NCI-H1105 treated with DMSO at 0.1 percent for 48 hours (cell line): ENCODE results near the gene C16orf95.
"Not testable (repeated sequence)": the region's sequence is repeated elsewhere in the genome, so short reads cannot be mapped to it uniquely, and the experiment has no call there.

Experiments
- DNase-seq: peaks from one replicate; lab custom pipeline; 2025; lab: John Stamatoyannopoulos, UW

C16orf95 gene

GRCh38 chr16:87286839-87287626, 30.2 kb downstream of the C16orf95 start:
- DNase-seq = no peak

GRCh38 chr16:87284183-87284582, 33.0 kb downstream of the C16orf95 start:
- no peak for DNase-seq

GRCh38 chr16:87279094-87279658, 38.0 kb downstream of the C16orf95 start:
- no peak for DNase-seq

DNA sequence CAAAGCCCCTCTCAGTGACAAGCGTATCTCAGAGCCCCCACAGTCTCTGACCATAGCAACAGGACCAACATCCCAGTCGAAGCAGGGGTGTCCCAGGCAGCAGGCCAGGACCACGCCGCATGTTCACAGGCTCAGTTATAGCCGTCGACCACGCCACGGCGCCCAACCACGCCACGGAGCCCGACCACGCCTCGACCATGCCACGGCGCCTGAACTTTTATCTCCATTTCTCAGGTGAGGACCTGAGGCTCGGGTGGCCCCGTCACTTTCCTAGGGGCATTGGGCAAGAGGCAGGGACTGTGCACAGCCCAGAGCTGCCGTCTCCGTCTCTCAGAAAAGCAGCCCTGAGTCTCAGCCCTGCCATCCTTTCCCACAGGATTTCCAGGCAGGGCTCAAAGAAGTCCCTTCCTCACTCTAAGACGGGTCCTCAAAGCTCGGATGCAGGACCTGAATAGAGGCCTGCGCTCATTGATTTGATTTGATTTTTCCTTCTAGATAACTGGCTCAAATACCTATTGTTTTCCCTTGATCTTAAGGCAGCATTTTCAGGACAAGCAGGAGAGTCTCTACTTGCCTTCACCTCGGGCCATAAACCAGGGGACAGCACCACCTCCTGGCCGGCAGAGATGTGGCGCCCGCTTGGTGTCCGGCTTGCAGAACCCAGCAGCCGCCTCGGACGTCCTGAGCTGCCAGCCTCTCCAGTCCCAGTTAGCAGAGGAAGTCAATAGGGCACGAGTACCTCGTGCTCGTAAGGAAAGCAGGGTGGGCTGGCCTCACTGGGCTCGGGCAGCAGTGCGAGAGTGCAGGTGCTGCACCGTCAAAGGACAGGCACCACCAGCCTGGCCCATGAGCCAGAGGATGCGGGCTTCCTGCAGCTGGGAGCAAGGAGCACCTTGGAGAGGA, 38.8 kb downstream of the C16orf95 start:
- DNase-seq = no peak

GRCh38 chr16:87276924-87277323, 40.3 kb downstream of the C16orf95 start:
- no peak for DNase-seq

DNA sequence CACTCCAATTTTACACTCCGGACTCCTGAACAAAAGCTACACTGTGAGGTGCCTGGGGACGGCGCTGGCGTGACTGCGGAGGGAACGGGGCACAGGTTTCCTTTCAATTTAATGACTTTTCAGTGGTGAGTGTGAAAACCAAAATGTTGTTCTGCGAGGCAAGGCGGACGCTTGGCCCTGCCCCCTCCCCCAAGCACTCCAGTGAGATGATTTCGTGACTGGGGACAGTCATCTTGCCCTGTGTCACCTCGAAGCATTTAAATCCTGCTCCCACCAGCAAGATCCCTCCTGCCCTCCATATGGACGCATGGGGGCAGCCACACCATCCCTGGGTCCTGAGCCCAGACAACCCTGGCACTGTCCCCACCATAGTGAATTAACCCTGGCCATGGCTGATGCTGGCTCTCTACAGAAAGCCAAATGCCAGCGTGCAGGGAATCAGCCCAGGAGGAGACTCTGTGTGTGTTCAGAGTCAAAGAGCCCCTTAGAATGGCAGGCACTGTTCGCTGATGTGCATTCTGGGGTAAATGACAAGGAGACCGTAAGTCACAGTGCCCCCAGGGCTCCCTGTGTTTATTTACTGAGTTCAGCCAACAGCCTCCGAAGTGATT, 41.0 kb downstream of the C16orf95 start:
- no peak for DNase-seq

DNA sequence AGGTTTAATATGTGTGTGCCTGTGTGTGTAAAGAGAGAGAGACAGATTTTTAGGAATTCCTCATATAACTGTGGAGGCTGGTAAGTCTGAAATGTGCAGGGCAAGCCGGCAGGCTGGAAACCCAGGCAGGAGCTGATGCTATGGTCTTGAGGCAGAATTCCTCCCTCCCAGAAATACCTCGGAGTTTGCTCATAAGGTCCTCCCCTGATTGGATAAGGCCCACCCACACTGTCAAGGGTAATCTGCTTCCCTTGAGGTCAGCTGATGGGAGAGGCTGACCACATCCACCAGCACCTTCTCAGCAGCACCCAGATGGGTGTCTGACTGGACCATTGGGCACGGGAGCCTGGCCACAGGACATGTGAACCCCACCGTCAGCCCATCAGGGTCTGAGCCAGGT, 42.4 kb downstream of the C16orf95 start:
- DNase-seq = no peak

DNA sequence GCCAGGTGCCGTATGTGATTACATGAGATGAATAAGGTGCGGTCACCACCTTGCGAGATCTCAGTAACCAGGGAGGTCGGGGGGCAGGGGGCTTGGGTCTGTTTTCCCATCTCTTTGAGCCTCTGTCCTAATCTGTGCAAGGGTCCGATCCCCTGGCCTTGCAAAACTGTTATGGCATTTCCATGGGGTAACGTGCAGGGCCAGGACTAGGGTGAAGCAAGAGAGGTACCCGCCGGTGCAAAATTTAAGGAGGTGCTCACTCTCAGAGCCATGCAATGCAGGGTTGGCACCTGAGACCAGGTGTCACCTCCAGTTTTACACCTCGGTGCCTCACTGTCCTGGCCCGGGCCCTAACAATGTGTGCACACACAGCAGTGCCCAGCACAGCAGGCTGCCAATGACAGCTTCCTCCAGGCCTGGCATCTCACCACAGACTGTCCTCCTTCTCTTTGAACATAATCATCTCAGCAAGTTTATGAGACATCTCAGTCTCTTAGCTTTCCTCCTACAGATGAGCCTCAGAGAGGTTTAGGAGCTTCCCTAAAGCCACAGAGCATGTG, 43.6 kb downstream of the C16orf95 start:
- no peak for DNase-seq

DNA sequence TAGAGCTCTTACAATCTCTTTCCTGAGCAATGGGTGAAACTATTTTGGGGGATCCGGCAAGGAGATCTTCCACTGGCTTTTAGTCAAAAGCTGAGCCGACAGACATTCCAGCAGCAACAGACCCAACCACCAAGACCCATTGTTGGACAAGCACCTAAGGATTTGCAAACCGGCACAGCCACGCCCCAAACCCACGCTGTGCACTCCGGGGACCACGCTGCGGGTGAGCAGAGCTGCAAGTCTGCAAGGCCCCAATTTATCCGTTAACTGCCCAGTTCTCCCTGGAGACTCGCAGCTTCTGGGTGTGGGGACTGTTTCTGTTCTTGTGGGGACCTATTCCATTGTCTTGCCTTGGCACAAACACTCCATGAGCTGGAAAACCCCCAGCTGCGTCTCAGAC, 45.9 kb downstream of the C16orf95 start:
- DNase-seq = no peak

DNA sequence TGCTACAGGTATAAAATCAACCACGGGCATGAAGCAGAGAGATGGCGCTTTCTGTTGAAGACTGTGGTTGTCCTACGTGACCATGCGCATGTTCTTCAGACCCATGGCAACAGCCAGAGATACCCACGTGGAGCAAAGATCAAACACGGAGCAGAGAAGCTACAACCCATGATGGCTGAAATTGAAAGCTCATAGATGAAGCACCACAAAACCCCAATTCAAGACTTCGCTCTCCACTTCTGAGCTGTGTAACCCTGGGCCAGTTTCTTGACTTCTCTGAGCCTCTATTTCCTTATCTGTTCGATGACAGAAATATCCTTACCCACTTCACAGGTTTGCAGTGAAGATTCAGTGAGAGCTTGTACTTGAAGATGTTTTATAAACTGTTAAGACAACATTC, 49.6 kb downstream of the C16orf95 start:
- no peak for DNase-seq

DNA sequence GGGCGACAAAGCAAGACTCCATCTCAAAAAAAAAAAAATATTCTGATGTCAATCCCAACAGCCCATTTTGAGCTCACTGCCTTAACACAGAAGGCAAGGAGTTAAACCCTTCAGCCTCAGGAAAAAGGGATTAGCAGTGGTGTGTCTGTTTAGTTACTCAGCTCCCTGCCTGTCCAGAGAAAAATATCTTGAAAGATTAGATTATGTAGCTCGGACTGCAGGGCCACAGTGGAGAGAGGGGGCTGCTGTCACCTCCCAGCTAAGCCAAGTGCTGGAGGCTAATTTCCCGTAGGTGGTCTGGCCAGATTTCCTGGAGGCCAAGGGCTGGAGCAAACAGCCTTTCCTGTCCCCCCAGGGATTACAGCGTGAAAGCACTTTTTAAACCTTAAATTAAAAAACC, 50.3 kb downstream of the C16orf95 start:
- DNase-seq = no peak

GRCh38 chr16:87265261-87265660, 51.9 kb downstream of the C16orf95 start:
- no peak for DNase-seq

- DNase-seq = no peak
Measured at GRCh38 chr16:87264634-87265033, 52.6 kb downstream of the C16orf95 start.

- DNase-seq = no peak
Measured at GRCh38 chr16:87263418-87264052, 53.7 kb downstream of the C16orf95 start.

DNA sequence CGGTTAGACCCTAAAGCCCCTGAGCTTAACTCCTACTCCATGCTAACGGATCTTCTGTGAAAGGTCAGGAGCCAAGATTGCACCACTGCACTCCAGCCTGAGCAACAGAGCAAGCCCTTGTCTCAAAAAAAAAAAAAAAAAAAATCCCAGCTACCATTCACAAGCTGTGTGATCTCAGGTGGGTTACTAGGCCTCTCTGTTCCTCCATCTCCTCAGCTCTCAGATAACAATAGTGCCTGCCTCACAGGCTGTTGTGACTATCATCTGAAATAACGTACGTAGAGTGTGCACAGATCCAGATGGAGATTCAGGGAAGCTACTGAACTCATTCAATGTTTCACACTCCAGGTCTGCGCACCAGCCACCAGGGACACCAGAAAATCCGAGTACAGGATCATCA, 57.8 kb downstream of the C16orf95 start:
- DNase-seq = no peak

GRCh38 chr16:87258653-87259052, 58.5 kb downstream of the C16orf95 start:
- DNase-seq = not testable (repeated sequence)

DNA sequence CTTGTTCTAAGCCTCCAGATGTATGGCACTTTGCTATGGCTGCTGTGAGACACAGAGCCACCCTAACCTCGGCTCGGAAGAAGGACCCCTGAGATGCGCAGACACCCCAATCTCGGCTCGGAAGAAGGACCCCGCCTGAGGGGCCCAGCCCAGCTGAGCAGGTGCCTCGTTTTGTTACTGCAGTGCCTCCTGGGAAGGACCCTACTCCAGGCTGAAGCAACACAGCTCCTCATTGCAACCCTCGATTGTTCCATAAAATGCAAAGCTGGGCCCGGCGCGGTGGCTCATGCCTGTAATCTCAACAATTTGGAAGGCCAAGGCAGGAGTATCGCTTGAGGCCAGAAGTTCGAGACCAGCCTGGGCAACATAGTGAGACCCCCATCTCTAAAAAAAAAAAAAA, 61.3 kb downstream of the C16orf95 start:
- DNase-seq = no peak

- DNase-seq = no peak
Measured at GRCh38 chr16:87254734-87255133, 62.5 kb downstream of the C16orf95 start.

GRCh38 chr16:87254296-87254695, 62.9 kb downstream of the C16orf95 start:
- no peak for DNase-seq

DNA sequence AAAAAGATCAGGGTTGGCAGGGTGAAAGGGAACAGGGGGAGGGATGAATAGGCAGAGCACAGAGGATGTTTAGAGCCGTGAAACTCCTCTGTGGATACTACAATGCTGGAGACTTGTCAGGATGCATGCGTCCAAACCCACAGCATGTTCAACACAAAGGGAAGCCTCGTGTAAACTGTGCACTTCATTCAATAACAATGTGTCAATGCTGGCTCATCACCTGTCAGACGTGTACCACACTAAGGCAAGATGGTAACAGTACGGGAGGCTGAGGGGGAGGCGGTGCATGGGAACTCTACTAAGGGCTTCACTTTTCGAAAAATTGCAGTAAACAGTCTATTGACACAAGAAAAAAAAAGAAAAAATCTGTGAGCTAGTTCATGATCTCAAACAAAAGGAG, 63.7 kb downstream of the C16orf95 start:
- no peak for DNase-seq
